GM12873 (cell line): ENCODE data around the gene SNPH.

ENCODE experiments used
- TF ChIP-seq, protein P1 (sequence below): IDR thresholded peaks from 2 replicates; pipeline ENCODE4 v1.5.1; 2012; ENCODE audit warnings: low read depth, mild to moderate bottlenecking, moderate library complexity, low read length, control low read depth; ENCODE audit not compliant: insufficient read depth; ENCODE audit errors: missing control alignments

SNPH gene, protein sequence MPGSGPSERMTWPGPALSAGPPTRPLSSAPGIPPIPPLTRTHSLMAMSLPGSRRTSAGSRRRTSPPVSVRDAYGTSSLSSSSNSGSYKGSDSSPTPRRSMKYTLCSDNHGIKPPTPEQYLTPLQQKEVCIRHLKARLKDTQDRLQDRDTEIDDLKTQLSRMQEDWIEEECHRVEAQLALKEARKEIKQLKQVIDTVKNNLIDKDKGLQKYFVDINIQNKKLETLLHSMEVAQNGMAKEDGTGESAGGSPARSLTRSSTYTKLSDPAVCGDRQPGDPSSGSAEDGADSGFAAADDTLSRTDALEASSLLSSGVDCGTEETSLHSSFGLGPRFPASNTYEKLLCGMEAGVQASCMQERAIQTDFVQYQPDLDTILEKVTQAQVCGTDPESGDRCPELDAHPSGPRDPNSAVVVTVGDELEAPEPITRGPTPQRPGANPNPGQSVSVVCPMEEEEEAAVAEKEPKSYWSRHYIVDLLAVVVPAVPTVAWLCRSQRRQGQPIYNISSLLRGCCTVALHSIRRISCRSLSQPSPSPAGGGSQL

DNA sequence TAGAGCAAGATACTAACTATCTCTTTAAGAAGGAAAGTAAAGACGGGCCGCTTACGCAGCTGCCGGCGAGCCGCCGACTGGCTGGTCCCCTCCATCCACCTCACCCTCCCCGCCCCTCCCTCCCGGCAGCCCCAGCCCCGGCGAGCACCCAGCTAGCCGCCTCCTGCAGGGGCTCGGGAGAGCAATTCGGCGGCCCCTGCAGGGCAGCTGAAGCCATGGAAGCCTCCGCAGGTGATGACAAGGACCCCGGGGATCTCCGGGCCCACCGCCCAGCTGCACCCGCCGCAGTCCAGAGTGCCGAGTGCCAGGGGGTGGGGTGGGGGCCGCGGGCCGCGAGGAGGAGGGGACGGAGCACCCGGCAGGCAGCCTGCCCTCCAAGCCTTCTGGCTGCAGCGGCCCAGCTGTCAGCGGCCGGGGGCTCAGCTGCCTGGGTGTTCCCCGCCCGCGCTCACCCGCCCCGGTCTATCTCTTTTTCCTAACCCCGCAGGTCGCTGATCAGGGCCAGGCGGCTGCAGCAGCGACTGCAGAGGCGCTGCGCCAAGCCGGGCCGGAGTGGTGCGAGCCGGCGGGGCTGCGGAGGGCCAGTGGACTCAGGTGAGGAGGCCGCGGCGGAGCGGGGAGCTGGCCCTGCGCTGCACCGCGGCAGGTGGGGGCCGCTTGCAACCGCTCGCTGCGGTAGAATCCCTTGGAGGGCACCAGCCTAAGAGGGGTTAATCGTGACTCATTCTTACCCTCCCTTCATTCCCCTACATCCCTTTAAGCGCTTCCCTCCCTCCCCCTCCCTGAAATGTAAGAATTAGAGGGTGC is at the start of gene SNPH:
SNPH (plus strand) TSS at position 128 of the 807 bp plus-strand sequence. CDS start 29,946 bp downstream, outside the sequence.
- TF ChIP-seq, protein P1, sequence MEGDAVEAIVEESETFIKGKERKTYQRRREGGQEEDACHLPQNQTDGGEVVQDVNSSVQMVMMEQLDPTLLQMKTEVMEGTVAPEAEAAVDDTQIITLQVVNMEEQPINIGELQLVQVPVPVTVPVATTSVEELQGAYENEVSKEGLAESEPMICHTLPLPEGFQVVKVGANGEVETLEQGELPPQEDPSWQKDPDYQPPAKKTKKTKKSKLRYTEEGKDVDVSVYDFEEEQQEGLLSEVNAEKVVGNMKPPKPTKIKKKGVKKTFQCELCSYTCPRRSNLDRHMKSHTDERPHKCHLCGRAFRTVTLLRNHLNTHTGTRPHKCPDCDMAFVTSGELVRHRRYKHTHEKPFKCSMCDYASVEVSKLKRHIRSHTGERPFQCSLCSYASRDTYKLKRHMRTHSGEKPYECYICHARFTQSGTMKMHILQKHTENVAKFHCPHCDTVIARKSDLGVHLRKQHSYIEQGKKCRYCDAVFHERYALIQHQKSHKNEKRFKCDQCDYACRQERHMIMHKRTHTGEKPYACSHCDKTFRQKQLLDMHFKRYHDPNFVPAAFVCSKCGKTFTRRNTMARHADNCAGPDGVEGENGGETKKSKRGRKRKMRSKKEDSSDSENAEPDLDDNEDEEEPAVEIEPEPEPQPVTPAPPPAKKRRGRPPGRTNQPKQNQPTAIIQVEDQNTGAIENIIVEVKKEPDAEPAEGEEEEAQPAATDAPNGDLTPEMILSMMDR: no peak

DNA sequence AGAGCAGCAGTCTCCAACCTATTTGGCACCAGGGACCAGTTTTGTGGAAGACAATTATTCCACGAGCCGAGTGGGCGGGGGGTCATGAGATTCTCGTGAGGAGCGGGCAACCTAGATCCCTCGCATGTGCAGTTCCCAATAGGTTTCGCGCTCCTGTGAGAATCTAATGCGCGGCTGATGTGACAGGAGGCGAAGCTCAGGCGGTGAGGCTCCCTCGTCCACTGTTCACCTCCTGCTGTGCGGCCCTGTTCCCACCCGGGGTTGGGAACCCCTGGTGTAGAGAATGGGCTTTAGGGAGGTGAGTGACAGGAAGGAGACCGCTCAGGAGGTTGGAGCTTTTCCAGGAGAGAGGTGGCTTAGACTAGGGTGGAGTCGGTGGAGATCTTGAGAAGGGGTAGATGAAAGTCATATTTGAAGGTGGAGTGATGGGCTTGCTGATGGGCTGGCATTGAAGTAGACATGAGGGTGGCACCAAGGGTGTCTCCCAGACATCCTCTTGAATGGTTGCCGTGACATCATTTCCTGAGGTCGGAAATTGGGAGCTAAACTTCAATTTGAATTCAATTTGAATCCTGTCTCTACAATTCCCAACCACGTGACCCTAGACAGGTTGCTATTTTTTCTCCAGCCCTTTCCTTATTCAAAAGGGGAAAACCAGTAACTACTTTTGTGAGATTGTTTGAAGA is 41.7 kb upstream of the SNPH start:
- TF ChIP-seq, protein P1: no peak

DNA sequence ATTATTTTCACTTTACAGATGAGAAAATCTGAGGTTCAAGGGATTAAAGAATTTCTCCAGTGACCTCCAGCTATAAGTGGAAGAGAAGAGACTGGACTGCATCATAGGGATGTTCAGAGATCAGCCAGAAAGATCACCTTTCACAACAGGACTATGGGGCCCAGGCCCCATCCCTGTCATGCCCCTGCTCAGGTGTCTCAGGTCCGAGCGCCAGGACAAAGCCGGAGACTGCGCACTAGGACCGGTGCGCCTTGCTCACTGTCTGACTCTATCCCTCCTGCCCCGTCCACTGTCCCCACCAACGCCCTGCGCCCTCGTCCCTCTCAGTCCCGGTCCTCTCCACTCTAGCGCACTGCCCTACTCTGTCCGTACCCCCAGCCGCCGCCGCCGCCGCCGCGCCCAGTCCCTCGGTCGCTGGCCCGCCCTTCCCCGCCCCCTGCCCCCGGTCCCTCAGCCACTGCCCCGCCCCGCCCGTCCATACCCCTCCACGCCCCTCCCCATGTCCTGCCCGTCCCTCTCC is 40.8 kb upstream of the SNPH start:
- TF ChIP-seq, protein P1: no peak

DNA sequence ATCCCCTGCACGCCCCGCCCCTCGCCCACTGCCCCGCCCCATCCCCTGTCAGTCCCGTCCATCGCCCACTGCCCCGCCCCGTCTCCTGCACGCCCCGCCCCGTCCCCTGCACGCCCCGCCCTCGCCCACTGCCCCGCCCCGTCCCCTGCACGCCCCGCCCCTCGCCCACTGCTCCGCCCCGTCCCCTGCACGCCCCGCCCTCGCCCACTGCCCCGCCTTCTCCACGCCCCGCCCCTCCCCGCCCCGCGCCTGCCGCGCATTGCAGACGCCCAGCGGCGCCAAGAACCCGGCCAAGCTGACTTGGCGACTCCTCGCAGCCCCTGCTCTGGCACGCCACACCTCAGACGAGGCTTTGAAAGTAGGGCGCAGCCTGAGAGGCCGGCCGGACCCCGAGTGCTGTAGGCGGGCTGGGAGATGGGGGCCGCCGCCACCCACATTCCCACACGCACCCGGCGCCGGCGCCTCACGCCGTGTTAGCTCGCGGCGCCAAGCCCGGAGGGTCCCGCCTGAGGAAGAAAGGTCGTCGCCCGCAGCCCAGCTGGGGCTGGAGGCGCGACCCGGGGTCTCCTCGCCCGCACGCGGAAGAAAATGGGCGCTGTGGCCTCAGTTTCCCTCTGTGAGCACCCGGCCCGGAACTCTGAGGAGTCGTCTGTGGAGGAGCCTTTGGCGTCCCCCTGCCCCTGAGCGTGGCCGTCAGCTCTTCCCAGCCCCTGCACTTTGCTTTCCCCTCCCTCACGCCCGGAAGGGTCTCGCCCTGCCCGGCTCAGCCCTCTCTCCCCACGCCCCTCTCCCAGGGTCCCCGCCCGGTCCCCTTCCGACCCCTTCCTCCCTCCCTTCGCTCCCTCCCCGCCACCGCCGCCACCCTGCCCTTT is 40.1 kb upstream of the SNPH start, which contains the start of gene RAD21L1:
RAD21L1 (plus strand) TSS at position 262 of the 872 bp plus-strand sequence. CDS start 2,410 bp downstream, outside the sequence.
- TF ChIP-seq, protein P1: no peak

GRCh38 chr20:1229541-1229940 is 36.6 kb upstream of the SNPH start:
- TF ChIP-seq, protein P1: no peak

DNA sequence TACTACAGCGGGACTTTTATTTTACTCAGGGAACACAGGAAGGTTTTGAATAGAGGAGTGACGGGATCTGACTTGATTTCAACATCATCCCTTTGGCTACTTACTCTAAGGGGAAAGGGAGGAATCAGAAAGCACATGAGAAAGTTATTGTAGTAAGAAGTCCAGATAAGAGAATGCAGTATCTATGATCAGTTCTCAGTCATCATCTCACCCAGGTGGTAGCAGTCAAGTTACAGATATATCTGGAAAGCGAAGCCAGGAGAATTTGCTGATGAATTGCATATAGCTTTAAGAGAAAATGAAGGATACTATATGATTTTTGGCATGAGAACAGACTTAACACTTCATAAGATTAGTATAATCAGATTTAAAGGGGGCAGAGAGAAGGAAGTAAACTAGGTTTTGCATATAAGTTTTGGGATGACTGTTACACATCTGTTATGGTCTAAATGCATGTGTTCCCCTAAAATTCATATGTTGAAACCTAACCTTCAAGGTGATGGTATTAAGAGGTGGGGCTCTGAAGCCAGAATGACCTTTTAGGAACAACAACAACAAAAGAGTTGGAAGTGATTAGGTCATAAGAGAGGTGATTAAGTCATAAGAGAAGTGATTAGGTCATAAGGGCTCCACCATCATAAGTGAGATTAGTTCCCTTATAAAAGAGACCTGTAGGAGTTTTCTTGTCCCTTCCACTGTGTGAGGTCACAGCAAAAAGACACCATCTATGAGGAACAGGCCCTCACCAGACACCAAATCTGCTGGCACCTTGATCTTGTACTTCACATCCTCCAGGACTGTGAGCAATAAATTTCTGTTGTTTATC is 33.6 kb upstream of the SNPH start:
- TF ChIP-seq, protein P1: no peak
